Activated CD4-positive, CD25-positive, alpha-beta regulatory T cell treated with anti-CD3 and anti-CD28 coated beads, Interleukin-2, amount 50 U/mL, for 24 hours (primary cell): ENCODE data around the gene CCL2.
A peak's percentile ranks its signal among the peaks of the same experiment; 100 is the strongest.

Experiments
- ATAC-seq, 2 donors: fragments of 150-1000 bp; cut with Tn5 transposase; one replicate each; pipeline ENCODE4 v1.10.0; 2021; ENCODE audit warnings: mild to moderate bottlenecking in 1 of 2, moderate library complexity in 1 of 2

Gene CCL2

GRCh38 chr17:34275881-34276280 lies 20.8 kb downstream of the CCL2 start:
- no peak for ATAC-seq

- ATAC-seq, result no peak
Observed at GRCh38 chr17:34276826-34277225, 21.7 kb downstream of the CCL2 start.

- ATAC-seq, result no peak
Observed at GRCh38 chr17:34283571-34283970, 28.5 kb downstream of the CCL2 start.

- ATAC-seq, result no peak
Observed at GRCh38 chr17:34285286-34285792, 30.3 kb downstream of the CCL2 start, which contains the start of gene CCL11. CCL11 (plus strand) TSS chr17:34285742; CDS start chr17:34285809, 67 bp downstream.

- ATAC-seq, result no peak
Observed at GRCh38 chr17:34287875-34288274, 32.8 kb downstream of the CCL2 start.

- no peak for ATAC-seq
Observed at GRCh38 chr17:34290586-34290985, 35.5 kb downstream of the CCL2 start.

GRCh38 chr17:34291721-34292348 lies 36.8 kb downstream of the CCL2 start:
- ATAC-seq, result peak in 1 of 2 donors; percentile 17

- no peak for ATAC-seq
Observed at GRCh38 chr17:34299027-34299426, 43.9 kb downstream of the CCL2 start.

GRCh38 chr17:34299956-34300577 lies 45.0 kb downstream of the CCL2 start:
- ATAC-seq, result no peak

- ATAC-seq, result no peak
Observed at GRCh38 chr17:34300652-34301370, 45.7 kb downstream of the CCL2 start.

- ATAC-seq, result no peak
Observed at GRCh38 chr17:34301986-34302385, 46.9 kb downstream of the CCL2 start.

- no peak for ATAC-seq
Observed at GRCh38 chr17:34302636-34303035, 47.6 kb downstream of the CCL2 start.

GRCh38 chr17:34303606-34304005 lies 48.5 kb downstream of the CCL2 start:
- ATAC-seq, result no peak

GRCh38 chr17:34305061-34305460 lies 50.0 kb downstream of the CCL2 start:
- ATAC-seq, result no peak

- no peak for ATAC-seq
Observed at GRCh38 chr17:34305606-34306005, 50.5 kb downstream of the CCL2 start.

- no peak for ATAC-seq
Observed at GRCh38 chr17:34306466-34306865, 51.4 kb downstream of the CCL2 start.
